ENCODE results near the gene ISLR. TPM values are rescaled to one million over a fixed set of nuclear protein-coding genes. Genes with fewer than 3 reads are reported as not detected.

Gene ISLR
- total and polyA plus RNA-seq, 9 of the 15 experiments (the other 6 are each of a cell fraction or from before 2014, with no cell fraction given), result not detected

- TF ChIP-seq CHD7 (IDR thresholded peaks at IDR 0.05; ENCODE audit: low read depth, low read length), result no peak
- TF ChIP-seq, protein P1, sequence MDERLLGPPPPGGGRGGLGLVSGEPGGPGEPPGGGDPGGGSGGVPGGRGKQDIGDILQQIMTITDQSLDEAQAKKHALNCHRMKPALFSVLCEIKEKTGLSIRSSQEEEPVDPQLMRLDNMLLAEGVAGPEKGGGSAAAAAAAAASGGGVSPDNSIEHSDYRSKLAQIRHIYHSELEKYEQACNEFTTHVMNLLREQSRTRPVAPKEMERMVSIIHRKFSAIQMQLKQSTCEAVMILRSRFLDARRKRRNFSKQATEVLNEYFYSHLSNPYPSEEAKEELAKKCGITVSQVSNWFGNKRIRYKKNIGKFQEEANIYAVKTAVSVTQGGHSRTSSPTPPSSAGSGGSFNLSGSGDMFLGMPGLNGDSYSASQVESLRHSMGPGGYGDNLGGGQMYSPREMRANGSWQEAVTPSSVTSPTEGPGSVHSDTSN (CRISPR knock-in tag; IDR thresholded peaks at IDR 0.05; ENCODE audit: low read depth), result no peak
- TF ChIP-seq, protein P1 (tag; conservative IDR thresholded peaks at IDR 0.05; ENCODE audit: low read depth), result no peak
- no peak for TF ChIP-seq MIER1 (IDR thresholded peaks at IDR 0.05; ENCODE audit: low read depth)
- TF ChIP-seq MTA1 (IDR thresholded peaks at IDR 0.05; ENCODE audit: borderline replicate concordance), result no peak
These were observed 25.8 kb downstream of the ISLR start (continued) for GRCh38 chr15:74199297-74199652.
